HG02588 (cell line): ENCODE data around the gene ARHGEF37.
"Not testable (repeated sequence)": the region's sequence is repeated elsewhere in the genome, so short reads cannot be mapped to it uniquely, and the experiment has no call there.

Experiments
- ATAC-seq: cut with Tn5 transposase; IDR thresholded peaks from one replicate; pipeline ENCODE4 v1.9.1; 2021; ENCODE audit warnings: mild to moderate bottlenecking, moderate library complexity; ENCODE audit not compliant: unreplicated experiment

The ARHGEF37 gene

GRCh38 chr5:149644629-149645028, 63.3 kb downstream of the ARHGEF37 start:
- no peak for ATAC-seq

GRCh38 chr5:149645236-149645635, 63.9 kb downstream of the ARHGEF37 start:
- no peak for ATAC-seq

- no peak for ATAC-seq
Observed at GRCh38 chr5:149645725-149646124, 64.4 kb downstream of the ARHGEF37 start.

GRCh38 chr5:149646564-149646963, 65.3 kb downstream of the ARHGEF37 start:
- ATAC-seq = no peak

DNA sequence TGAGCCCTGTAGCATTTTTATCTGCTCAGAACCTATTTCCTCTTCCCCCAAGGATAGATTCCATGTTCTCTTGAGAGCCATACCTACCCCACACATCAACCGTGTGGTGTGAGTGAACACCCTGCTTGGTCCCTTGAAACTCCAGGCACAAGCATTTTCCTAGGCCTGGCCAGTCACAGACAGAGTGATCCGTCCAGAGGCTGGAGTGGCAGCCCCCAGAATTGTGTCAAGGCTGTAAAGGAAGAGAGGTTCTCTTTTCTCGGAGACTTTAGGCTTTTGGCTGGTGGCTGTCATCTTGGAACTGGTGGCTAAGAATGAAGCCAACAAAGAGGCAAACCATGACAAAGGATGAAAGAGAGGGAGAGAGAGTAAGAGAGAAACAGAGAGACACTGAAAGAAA, 66.0 kb downstream of the ARHGEF37 start:
- no peak for ATAC-seq

GRCh38 chr5:149648464-149649393, 67.4 kb downstream of the ARHGEF37 start:
- ATAC-seq = not testable (repeated sequence)

DNA sequence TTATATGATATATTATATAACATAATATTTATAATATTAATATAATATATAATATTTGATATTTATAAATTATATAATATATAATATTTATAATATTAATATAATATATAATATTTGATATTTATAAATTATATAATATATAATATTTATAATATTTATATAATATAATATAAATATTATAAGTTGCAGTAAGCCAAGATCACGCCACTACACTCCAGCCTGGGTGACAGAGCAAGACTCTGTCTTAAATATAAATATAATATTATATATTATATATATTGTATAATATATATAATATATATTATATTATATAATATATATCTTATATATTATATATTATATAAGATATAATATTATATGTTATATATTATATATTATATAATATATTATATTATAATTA, 68.4 kb downstream of the ARHGEF37 start:
- not testable (repeated sequence) for ATAC-seq

DNA sequence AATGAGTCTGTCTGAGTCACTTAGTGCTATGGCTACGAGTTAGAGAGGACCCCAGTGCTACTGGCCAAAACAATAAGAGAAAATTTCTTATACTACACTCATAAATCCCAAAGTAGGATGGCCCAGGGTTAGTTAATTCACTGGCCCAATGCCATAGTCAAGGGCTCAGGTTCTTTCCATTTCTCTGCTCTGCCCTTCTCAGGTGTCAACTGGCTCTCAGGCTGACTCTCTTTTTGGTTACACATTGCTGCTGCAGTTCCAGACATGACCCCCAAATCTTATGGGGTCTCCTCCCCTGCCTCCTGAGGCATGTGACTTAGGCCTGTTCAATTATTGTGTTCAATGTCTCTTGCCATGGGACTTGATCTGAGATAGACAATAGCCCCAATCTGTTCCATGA, 70.4 kb downstream of the ARHGEF37 start:
- no peak for ATAC-seq

- ATAC-seq = no peak
Observed at GRCh38 chr5:149652697-149653096, 71.4 kb downstream of the ARHGEF37 start.

GRCh38 chr5:149654231-149654630, 72.9 kb downstream of the ARHGEF37 start:
- ATAC-seq = no peak

DNA sequence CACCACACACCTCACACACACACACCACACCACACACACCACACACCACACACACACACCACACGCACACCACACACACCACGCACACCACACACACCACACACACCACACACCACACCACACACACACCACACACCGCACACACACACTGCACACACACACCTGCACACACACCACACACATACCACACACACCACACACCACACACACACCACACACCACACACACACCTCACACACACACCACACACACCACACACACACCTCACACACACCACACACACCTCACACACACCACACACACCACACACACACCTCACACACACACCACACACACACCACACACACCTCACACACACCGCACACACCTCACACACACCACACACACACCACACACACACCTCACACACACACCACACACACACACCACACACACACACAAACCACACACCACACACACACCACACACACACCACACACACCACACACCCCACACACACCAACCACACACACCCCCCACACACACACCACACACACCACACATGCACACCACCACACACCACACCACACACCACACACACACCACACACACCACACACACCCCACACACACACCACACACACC, 73.7 kb downstream of the ARHGEF37 start:
- no peak for ATAC-seq

GRCh38 chr5:149656576-149657182, 75.4 kb downstream of the ARHGEF37 start:
- ATAC-seq = no peak

DNA sequence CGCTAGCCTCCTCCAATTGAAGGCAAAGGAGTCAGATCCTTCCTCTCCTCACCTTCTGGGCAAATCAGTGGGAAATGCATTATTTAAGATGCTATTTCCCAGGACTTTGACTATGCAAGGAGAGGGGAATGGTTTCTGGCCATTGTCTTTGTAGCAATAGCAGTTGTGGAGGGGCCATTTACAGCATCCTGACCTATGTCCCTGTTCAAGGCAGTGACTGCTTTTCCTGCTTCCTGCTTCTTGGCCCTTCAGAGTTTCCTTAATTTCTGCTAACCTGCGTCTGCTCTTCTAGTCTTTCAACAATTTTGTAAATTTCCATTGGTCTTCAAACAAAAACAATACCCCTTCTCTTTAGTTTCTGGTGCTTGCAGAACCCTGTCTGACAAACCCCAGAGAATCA, 76.0 kb downstream of the ARHGEF37 start:
- no peak for ATAC-seq

DNA sequence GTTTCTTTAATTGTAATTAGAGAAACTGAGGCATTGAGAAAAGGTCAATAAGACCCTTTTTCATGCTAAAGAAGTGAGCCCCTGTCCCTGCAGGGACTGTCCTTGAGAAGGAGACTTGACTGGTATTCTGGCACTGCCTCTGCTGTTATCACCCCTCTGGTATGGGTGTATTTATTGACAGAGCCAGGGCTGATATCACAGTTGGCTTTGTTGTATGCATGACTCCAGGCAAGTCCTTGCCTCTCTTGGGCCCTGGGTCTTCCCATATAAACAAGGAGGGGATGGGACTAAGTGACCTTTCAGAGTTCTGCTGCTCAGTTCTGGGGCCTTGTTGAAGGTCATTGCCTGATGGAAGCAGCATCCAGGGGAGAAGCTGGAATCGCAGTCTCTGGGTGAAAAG, 77.0 kb downstream of the ARHGEF37 start:
- ATAC-seq = no peak

DNA sequence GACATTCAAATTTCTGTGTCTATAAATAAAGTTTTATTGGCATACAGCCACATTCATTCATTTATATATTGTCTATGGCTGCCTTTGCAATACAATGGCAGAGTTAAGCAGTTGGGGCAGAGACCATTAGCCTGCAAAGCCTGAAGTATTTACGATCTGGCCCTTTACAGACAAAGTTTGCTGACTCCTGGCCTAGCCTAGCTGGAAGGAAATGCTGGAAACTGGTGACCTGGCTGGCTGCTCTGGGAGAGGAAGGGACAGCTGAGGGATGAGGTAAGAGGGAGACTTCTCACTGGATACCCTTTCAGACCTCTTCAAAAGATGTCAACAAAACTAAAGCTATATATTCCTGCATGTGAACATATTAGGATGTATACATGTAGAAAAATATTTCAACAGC, 82.8 kb downstream of the ARHGEF37 start:
- ATAC-seq = no peak

- no peak for ATAC-seq
Observed at GRCh38 chr5:149664666-149665415, 83.5 kb downstream of the ARHGEF37 start.

- ATAC-seq = no peak
Observed at GRCh38 chr5:149665416-149666175, 84.3 kb downstream of the ARHGEF37 start.

DNA sequence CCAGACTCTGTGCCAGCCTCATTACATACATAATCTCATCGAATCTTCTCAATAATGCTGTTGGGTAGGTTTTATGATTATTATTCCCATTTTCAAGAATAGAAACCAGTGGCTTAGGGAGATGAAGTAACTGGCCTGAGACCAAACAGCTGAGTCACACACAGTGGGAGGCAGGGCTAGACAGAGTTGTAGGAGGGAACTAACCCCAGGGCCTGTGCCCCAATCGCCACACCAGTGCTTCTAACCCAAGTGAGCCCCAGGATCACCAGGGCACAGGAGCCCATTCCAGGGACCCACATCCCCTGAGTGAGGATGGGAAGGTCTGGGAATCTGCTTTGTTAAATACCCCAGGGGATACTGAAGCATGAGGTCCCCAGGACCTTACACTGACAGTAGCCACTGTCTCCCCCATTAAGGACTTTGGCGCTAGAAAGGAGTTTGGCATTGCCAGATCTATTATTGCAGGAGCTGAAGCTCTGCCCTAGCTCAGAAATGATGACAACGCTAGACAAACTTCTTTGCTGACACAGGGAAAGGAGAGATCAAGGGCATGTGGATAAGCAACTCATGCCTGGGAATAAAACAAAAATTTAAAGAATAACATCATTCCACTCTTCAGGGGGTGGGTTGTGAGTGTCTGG, 85.0 kb downstream of the ARHGEF37 start:
- no peak for ATAC-seq

- no peak for ATAC-seq
Observed at GRCh38 chr5:149667084-149667828, 86.0 kb downstream of the ARHGEF37 start.
